Lower leg skin (tissue), 4 donors: ENCODE results near the gene PMIS2. TPM values are rescaled to one million over a fixed set of nuclear protein-coding genes. Genes with fewer than 3 reads are reported as not detected.

Experiments
- DNase-seq, 2 donors: peaks; one replicate each; pipeline ENCODE4 v3.0.0-alpha.2; 2019; ENCODE audit warnings: low spot score in 2 of 2
- H3K4me3 ChIP-seq: fragments of 200-600 bp; sonication (generic); 2 replicates; pipeline ENCODE4 v1.5.1; 2017; ENCODE audit warnings: mild to moderate bottlenecking, low read depth; ENCODE audit not compliant: poor library complexity, severe bottlenecking
- CTCF ChIP-seq, 3 donors: fragments of 450-650 bp; IDR thresholded peaks; one replicate each; pipeline ENCODE4 v1.5.1; 2016; ENCODE audit warnings: antibody characterized with exemption in 3 of 3, mild to moderate bottlenecking in 3 of 3, moderate library complexity in 2 of 3
- POLR2A ChIP-seq, 2 donors: fragments of 450-650 bp; IDR thresholded peaks; one replicate each; pipeline ENCODE4 v1.6.1; 2016 to 2017; ENCODE audit warnings: antibody characterized with exemption in 2 of 2, mild to moderate bottlenecking in 1 of 2, moderate library complexity in 1 of 2
- WGBS, 2 donors: methylation state at CpG; one replicate each; pipeline ENCODE4 v1.1.5; 2018; 5-methylcytosine and 5-hydroxymethylcytosine counted together
- intact Hi-C: fragments of 100-400 bp; cut with DNase I; formaldehyde crosslinking; loops from one replicate; pipeline ENCODE4 v1.15.0; 2023; ENCODE audit warnings: low total_unique reads
- total RNA-seq, 4 donors: library from RNA; depleted of rRNA; stranded (reverse); fragments of >200 nt; gene quantifications; one replicate each; pipeline ENCODE4 v1.1.0, GENCODE V29; 2016

Gene PMIS2
- total RNA-seq, 4 donors from 2014 or later: not detected

DNA sequence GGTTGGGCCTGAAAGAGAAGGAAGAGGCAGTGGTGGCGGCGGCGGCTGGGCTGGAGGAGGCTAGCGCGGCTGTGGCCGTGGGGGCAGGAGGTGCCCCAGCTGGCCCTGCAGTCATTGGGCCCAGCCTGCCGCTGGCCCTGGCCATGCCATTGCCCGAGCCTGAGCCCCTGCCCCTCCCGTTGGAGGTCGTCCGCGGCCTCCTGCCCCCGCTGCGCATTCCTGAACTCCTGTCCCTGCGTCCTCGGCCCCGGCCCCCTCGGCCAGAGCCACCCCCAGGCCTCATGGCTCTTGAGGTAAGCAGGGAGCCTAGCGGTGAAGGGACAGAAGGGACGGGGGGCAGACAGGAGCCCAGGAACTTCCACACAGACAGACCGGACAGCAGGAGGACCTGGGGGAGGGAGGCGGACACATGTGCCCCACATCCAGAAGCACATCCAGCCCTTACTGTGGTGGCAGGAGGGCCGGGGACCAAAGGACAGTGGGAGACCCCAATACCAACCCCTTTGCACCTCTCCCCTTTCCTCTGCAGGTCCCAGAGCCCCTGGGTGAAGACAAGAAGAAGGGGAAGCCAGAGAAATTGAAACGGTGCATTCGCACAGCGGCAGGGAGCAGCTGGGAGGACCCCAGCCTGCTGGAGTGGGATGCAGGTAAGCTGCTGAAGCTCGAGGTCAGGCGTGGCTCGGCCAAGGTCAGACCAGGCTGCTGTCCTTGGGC is 47.9 kb downstream of the PMIS2 start:
- intact Hi-C loops: no loop called here
- DNase-seq: no peak
- no peak overlapping the region for H3K4me3 ChIP-seq
- no peak for TF ChIP-seq CTCF (IDR thresholded peaks at IDR 0.05)
- WGBS, 2 donors: 90 to 92% methylated on average over 23 to 29 of the region's 29 CpGs

- intact Hi-C loops: no loop called here
- no peak for DNase-seq
- WGBS, 2 donors: 93 to 97% methylated on average over 3 of the region's 3 CpGs
- H3K4me3 ChIP-seq: no peak overlapping the region
- TF ChIP-seq POLR2A (IDR thresholded peaks at IDR 0.05) (no peak), CTCF (IDR thresholded peaks at IDR 0.05) (no peak)
These were observed 50.7 kb downstream of the PMIS2 start for GRCh38 chr19:35636651-35637050.

Other genes starting within 250 kb of the PMIS2 start
- gene FFAR1, start 238.3 kb upstream of the PMIS2 start, total RNA-seq: not detected
- not detected for gene FFAR3, start 227.7 kb upstream of the PMIS2 start, total RNA-seq
- gene GPR42, start 215.1 kb upstream of the PMIS2 start, total RNA-seq: not detected
- 1 to 10 TPM in 1 of 4 donors, under 1 TPM in 2, not detected in 1; 0.49 to 1.1 (median 0.55) TPM for gene FFAR2, start 137.9 kb upstream of the PMIS2 start, total RNA-seq
- gene KRTDAP, start 95.7 kb upstream of the PMIS2 start, total RNA-seq: over 10,000 TPM; 10,097 to 21,423 (median 15,501) TPM
- gene DMKN, start 72.5 kb upstream of the PMIS2 start, total RNA-seq: 1,000 to 10,000 TPM; 5,221 to 8,616 (median 5,967) TPM
- 1,000 to 10,000 TPM; 1,839 to 3,070 (median 2,379) TPM for gene SBSN, start 57.9 kb upstream of the PMIS2 start, total RNA-seq
- gene GAPDHS, start 52.7 kb upstream of the PMIS2 start, total RNA-seq: 1 to 10 TPM; 6.0 to 7.3 (median 6.2) TPM
- gene TMEM147, start 40.5 kb upstream of the PMIS2 start, total RNA-seq: 100 to 1,000 TPM; 102 to 158 (median 130) TPM
- not detected for gene ATP4A, start 22.5 kb upstream of the PMIS2 start, total RNA-seq
- gene HAUS5, start 26.6 kb downstream of the PMIS2 start, total RNA-seq: 10 to 100 TPM in 3 of 4 donors, 1 to 10 TPM in 1; 8.9 to 15.7 (median 12.2) TPM
- 10 to 100 TPM; 64.1 to 82.4 (median 75.5) TPM for gene RBM42, start 42.9 kb downstream of the PMIS2 start, total RNA-seq
- gene ETV2, start 55.6 kb downstream of the PMIS2 start, total RNA-seq: 1 to 10 TPM in 3 of 4 donors, not detected in 1; 1.2 to 1.8 (median 1.6) TPM
- gene COX6B1, start 62.1 kb downstream of the PMIS2 start, total RNA-seq: 100 to 1,000 TPM; 266 to 629 (median 309) TPM
- 10 to 100 TPM in 2 of 4 donors, 1 to 10 TPM in 2; 5.1 to 45.2 (median 16.5) TPM for gene UPK1A, start 80.3 kb downstream of the PMIS2 start, total RNA-seq
- not detected for gene ZBTB32, start 118.4 kb downstream of the PMIS2 start, total RNA-seq
- 10 to 100 TPM; 33.1 to 74.7 (median 42.0) TPM for gene KMT2B, start 131.8 kb downstream of the PMIS2 start, total RNA-seq
- 10 to 100 TPM in 1 of 4 donors, 1 to 10 TPM in 3; 1.4 to 11.3 (median 5.1) TPM for gene IGFLR1, start 156.3 kb downstream of the PMIS2 start, total RNA-seq
- gene U2AF1L4, start 159.2 kb downstream of the PMIS2 start, total RNA-seq: 10 to 100 TPM; 12.6 to 20.0 (median 18.5) TPM
- 10 to 100 TPM; 13.7 to 47.4 (median 30.8) TPM for gene PSENEN, start 159.5 kb downstream of the PMIS2 start, total RNA-seq
- 10 to 100 TPM in 2 of 4 donors, 1 to 10 TPM in 2; 4.7 to 15.0 (median 10.3) TPM for gene LIN37, start 162.4 kb downstream of the PMIS2 start, total RNA-seq
- gene HSPB6, start 170.9 kb downstream of the PMIS2 start, total RNA-seq: 1 to 10 TPM; 2.5 to 9.4 (median 3.9) TPM
- 10 to 100 TPM in 3 of 4 donors, 1 to 10 TPM in 1; 9.2 to 20.4 (median 12.9) TPM for gene PROSER3, start 172.0 kb downstream of the PMIS2 start, total RNA-seq
- gene ARHGAP33, start 189.4 kb downstream of the PMIS2 start, total RNA-seq: 10 to 100 TPM in 2 of 4 donors, 1 to 10 TPM in 2; 3.6 to 25.7 (median 13.8) TPM
- gene PRODH2, start 226.7 kb downstream of the PMIS2 start, total RNA-seq: not detected